T-helper 2 cell treated with Interferon-gamma antibody and Interleukin-4, amounts not matched to agents 100 ng/mL and 5 ng/mL, for 36 hours (primary cell): ENCODE measurements around the gene IL1F10. TPM values are rescaled to one million over a fixed set of nuclear protein-coding genes. Genes with fewer than 3 reads are reported as not detected.

Source experiments
- intact Hi-C: fragments of 100-400 bp; cut with micrococcal nuclease; formaldehyde crosslinking; loops from one replicate; pipeline ENCODE4 v1.15.1; 2023
- total RNA-seq: library from RNA; stranded (reverse); gene quantifications from 2 replicates; pipeline ENCODE4 v1.2.3, GENCODE V29; 2022

IL1F10 gene
- total RNA-seq = not detected in 2 replicates

- intact Hi-C loops = no loop called here
These were observed at the start of gene IL1F10 for GRCh38 chr2:113067681-113068080. IL1F10 (plus strand) TSS chr2:113067970; CDS start chr2:113072739, 4,769 bp downstream.

- intact Hi-C loops = no loop called here
These were observed 49.3 kb upstream of the IL1F10 start for GRCh38 chr2:113018509-113018908.

GRCh38 chr2:113021312-113021711 is 46.5 kb upstream of the IL1F10 start:
- intact Hi-C loops = no loop called here

- intact Hi-C loops = no loop called here
These were observed 43.0 kb upstream of the IL1F10 start for GRCh38 chr2:113024764-113025163.

GRCh38 chr2:113025737-113026136 is 42.0 kb upstream of the IL1F10 start:
- intact Hi-C loops = no loop called here

- intact Hi-C loops = no loop called here
These were observed 40.1 kb upstream of the IL1F10 start for GRCh38 chr2:113027691-113028090.

GRCh38 chr2:113028112-113028511 is 39.7 kb upstream of the IL1F10 start:
- intact Hi-C loops = no loop called here

- intact Hi-C loops = no loop called here
These were observed 35.0 kb upstream of the IL1F10 start for GRCh38 chr2:113032737-113033136.

GRCh38 chr2:113034016-113034415 is 33.8 kb upstream of the IL1F10 start:
- intact Hi-C loops = no loop called here

- intact Hi-C loops = no loop called here
These were observed 31.0 kb upstream of the IL1F10 start for GRCh38 chr2:113036763-113037162.

- intact Hi-C loops = no loop called here
These were observed 29.5 kb upstream of the IL1F10 start for GRCh38 chr2:113038291-113038690.

- intact Hi-C loops = no loop called here
These were observed 28.6 kb upstream of the IL1F10 start for GRCh38 chr2:113039158-113039557.

- intact Hi-C loops = no loop called here
These were observed 28.1 kb upstream of the IL1F10 start for GRCh38 chr2:113039719-113040118.

GRCh38 chr2:113041871-113042270 is 25.9 kb upstream of the IL1F10 start:
- intact Hi-C loops = no loop called here

GRCh38 chr2:113046465-113046864 is 21.3 kb upstream of the IL1F10 start:
- intact Hi-C loops = no loop called here

- intact Hi-C loops = no loop called here
These were observed 16.6 kb upstream of the IL1F10 start for GRCh38 chr2:113050921-113051895.

- intact Hi-C loops = no loop called here
These were observed 15.3 kb upstream of the IL1F10 start, which contains the start of gene IL36B for GRCh38 chr2:113052396-113052917. IL36B (minus strand) TSS chr2:113052867.

- intact Hi-C loops = no loop called here
These were observed 14.1 kb upstream of the IL1F10 start for GRCh38 chr2:113053666-113054065.

GRCh38 chr2:113054066-113054465 is 13.7 kb upstream of the IL1F10 start:
- intact Hi-C loops = no loop called here

- intact Hi-C loops = no loop called here
These were observed 11.2 kb upstream of the IL1F10 start for GRCh38 chr2:113056521-113056920.

GRCh38 chr2:113057117-113057516 is 10.7 kb upstream of the IL1F10 start:
- intact Hi-C loops = no loop called here

- intact Hi-C loops = no loop called here
These were observed 9.3 kb upstream of the IL1F10 start for GRCh38 chr2:113058411-113058994.
